GM12873 (cell line): ENCODE data around the gene NBEA.

Experiments
- TF ChIP-seq, protein P1 (sequence below): IDR thresholded peaks from 2 replicates; pipeline ENCODE4 v1.5.1; 2012; ENCODE audit warnings: low read depth, mild to moderate bottlenecking, moderate library complexity, low read length, control low read depth; ENCODE audit not compliant: insufficient read depth; ENCODE audit errors: missing control alignments

Gene NBEA

DNA sequence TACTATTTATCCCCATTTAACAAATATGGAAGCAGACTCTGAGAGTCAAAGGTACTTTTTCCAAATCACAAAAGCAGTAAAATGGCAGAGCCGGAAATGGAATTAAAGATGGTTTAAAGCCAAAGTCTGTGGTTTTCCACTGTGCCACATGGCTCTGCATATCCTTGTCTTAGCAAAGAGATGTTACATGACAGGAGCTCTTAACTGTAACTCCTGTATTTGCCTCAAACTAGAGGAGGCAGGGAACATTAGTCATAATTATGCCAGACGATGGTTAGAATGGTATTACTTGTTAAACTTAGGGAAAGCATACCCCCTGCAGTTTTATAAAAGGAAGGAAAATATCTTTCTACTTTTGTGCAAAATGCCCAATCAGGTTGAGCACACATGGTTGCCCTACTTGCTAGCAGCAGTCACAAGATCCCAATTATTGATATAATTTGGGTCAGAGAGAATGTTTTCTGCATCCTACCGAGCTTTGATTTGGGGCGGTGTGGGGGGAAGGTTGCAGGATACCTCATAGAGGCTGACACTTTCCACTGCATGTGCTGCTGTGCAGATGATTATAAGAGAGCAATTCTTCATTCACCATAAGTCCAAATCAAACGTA lies 576.4 kb downstream of the NBEA start:
- TF ChIP-seq, protein P1, sequence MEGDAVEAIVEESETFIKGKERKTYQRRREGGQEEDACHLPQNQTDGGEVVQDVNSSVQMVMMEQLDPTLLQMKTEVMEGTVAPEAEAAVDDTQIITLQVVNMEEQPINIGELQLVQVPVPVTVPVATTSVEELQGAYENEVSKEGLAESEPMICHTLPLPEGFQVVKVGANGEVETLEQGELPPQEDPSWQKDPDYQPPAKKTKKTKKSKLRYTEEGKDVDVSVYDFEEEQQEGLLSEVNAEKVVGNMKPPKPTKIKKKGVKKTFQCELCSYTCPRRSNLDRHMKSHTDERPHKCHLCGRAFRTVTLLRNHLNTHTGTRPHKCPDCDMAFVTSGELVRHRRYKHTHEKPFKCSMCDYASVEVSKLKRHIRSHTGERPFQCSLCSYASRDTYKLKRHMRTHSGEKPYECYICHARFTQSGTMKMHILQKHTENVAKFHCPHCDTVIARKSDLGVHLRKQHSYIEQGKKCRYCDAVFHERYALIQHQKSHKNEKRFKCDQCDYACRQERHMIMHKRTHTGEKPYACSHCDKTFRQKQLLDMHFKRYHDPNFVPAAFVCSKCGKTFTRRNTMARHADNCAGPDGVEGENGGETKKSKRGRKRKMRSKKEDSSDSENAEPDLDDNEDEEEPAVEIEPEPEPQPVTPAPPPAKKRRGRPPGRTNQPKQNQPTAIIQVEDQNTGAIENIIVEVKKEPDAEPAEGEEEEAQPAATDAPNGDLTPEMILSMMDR: no peak

DNA sequence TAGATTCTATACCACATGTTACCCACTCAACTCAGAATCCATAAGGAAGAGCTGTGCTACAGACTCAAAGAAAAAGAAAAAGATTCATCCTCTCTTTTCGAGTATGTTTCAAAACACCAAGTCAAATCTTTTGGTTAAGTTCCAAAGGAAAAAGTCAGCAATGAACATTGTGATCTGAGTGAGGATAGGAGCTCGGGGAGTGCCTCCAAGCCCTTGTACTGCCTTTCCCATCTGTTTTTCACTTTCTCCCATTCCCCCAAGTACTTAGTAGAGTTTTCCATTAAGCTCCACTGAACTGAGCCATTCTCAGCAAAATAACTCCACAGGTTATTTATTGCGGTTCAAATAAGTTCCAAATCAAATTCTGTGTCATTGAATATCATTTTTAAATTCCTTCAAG lies 582.1 kb downstream of the NBEA start:
- TF ChIP-seq, protein P1: no peak

DNA sequence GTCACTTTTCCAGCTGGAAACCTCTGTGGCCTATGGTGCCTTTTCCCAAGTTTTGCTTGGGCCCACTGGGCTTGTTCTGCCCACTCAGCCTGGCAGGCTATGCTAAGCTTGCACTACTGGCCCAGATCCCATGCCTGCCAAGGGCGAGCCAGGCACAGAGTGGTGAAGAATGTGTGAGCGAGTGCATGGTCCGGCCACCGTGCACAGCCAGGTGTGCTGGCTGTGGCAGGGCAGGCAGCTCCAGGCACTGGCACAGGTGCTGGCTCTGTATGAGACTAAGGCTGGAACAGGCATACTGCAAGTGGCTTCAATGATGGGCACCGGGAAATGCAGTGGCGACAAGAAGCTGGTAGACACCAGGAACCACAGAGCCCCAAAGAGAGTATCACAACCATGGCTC lies 584.5 kb downstream of the NBEA start:
- TF ChIP-seq, protein P1: no peak

DNA sequence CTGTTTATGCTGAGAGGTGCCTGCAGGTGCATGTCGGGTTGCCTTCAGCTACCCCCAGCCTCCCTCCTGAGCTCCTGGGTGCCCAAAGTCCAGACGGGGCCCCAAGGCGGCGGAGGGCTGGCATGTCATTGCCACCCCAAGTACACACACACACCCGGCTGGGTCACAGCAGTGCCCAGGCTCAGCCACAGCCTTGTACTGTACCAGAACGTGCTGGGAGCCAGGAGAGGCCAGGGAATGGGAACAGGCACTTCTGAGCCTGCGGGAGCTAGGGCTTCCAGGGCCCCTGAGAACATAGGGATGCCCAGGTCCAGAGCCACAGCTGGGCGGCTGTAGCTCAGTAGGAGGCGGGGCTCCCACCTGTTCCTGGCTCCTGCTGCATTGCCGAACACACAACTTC lies 585.4 kb downstream of the NBEA start:
- TF ChIP-seq, protein P1: no peak

DNA sequence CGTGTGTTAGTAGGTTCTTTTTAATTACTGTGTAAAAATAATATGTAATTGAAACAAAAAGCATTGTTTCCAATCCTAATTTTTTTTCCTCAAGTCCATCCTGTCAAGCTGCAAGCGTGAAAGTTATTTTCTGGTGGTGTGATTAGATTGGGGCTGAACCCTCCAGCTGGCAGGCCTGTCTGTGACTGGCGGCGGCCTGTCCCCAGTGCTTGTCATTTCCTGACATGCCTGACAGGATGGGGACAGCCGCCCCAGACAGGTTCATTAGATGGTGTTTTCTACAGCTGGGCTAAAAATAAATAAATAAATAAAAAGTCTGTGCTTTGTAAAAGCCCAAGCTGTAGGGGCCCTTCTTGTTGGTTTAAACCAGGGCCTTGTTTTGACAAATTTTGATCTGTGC lies 588.1 kb downstream of the NBEA start:
- TF ChIP-seq, protein P1: no peak

DNA sequence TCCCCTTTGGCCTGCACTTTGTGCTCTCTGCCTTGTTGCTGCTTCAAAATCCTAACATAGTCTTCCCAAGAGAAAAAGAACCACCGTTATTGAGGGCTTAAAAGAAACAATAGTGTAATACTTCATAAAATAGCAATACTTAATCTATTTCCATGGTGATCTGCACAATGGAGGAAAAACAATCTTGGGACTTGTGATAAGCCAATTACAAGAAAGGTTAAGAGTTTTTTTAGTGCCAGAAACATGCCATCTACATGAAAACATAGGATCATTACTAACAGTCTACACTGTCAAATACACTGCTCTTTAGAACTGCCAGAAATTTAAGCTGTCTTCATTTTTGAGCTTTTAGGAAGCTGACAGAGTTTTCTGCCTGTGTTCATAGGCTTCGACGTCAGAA lies 588.5 kb downstream of the NBEA start:
- TF ChIP-seq, protein P1: no peak

DNA sequence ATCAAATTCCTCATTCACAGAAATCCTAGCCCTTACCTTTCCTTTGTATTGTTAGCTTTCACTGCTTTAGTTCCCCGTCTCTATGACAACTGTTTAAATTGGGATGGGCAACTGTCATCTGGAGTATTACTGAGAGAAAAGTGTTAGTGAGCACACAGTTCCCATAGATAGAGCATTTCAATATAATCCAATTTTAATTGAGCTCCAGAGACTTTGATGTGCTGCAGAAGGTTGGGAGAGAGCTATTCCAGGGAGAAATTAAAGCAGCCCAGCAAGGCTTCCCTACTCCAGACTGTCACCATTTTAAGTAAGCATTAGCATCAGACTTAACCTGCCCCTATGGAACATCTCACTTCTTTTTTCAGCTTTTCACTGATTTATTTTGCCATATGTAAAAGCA lies 589.5 kb downstream of the NBEA start:
- TF ChIP-seq, protein P1: no peak
